ENCODE results near the gene PALLD.

- no peak for TF ChIP-seq POLR2AphosphoS5 (IDR thresholded peaks at IDR 0.05)
- TF ChIP-seq CTCF (IDR thresholded peaks at IDR 0.05), result no peak
- no peak for TF ChIP-seq POLR2A (IDR thresholded peaks at IDR 0.05)
- no peak for TF ChIP-seq EP300 (IDR thresholded peaks at IDR 0.05)
Observed at GRCh38 chr4:168674077-168674747, 177.4 kb downstream of the PALLD start.

Data from sigmoid colon (tissue), 4 donors.